ENCODE data around the gene MKX. TPM values are rescaled to one million over a fixed set of nuclear protein-coding genes. Genes with fewer than 3 reads are reported as not detected.

Gene MKX
- polyA plus RNA-seq, 3 donors, result not detected

DNA sequence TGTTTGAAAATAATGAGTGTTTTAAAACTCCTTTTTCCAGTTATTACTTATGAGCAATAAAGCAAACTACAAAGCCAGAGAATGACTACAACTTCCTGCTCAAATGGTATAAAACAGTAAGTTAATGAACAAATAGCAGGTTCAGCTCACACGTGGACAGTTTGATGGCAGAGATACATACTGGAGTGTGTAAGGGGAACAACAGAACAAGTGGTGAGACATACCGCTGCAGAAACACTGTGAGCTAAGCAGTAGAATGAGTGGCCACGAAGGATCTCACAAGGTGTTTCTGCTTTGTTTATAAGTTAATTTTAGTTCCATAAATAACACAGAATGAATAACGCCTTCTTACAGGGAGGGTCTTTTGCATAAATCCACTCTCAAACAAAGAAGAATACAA, 3.0 kb upstream of the MKX start:
- Histone ChIP-seq H3K4me3 (replicated peaks in 1 of 3; ENCODE audit: low read depth in 2 of 3, low read length in 3 of 3) (no peak overlapping the region), H3K27me3 (ENCODE audit: control insufficient read depth in 2 of 2, insufficient read depth in 2 of 2, low read length in 2 of 2) (peaks cover 65 to 82% of the 10 kb centered on the region in 2 donors), H3K36me3 (replicated peaks in 1 of 2; ENCODE audit: control insufficient read depth in 1 of 2, insufficient read depth in 2 of 2, low read length in 2 of 2) (no peaks in the 10 kb centered on the region), H2AFZ (ENCODE audit: insufficient read depth, low read depth, low read length, poor library complexity, severe bottlenecking) (no peak overlapping the region), H4K20me1 (ENCODE audit: insufficient read depth, low read length) (no peaks in the 10 kb centered on the region), H3K79me2 (ENCODE audit: insufficient read depth, low read length) (no peaks in the 10 kb centered on the region), H3K4me2 (replicated peaks; ENCODE audit: extremely low read depth, low read length, poor library complexity, severe bottlenecking) (no peak overlapping the region), H3K9me3 (replicated peaks in 1 of 2; ENCODE audit: control insufficient read depth in 1 of 2, insufficient read depth in 1 of 2, low read length in 2 of 2) (peaks cover 0 to 27% of the 10 kb centered on the region in 2 donors), H3K4me1 (ENCODE audit: control insufficient read depth in 1 of 2, insufficient read depth in 2 of 2, low read length in 2 of 2) (peaks cover 31 to 32% of the 10 kb centered on the region in 2 donors), H3K27ac (ENCODE audit: low read depth in 1 of 2, low read length in 2 of 2) (no peak overlapping the region), H3K9ac (ENCODE audit: insufficient read depth, low read length, poor library complexity, severe bottlenecking) (no peak overlapping the region)
- Mint-ChIP-seq H3K4me3 (peak overlapping the region in 1 of 2 donors; percentile 26), H3K4me1 (peaks cover 32% of the 10 kb centered on the region), H3K27me3 (ENCODE audit: low read depth in 3 of 3) (peaks cover 63 to 86% (median 69%) of the 10 kb centered on the region in 3 donors), H3K9me3 (peaks cover 2 to 20% (median 10%) of the 10 kb centered on the region in 7 donors), H3K36me3 (peaks cover 0 to 8% of the 10 kb centered on the region in 2 donors), H3K27ac (no peak overlapping the region)
- TF ChIP-seq, protein P1, sequence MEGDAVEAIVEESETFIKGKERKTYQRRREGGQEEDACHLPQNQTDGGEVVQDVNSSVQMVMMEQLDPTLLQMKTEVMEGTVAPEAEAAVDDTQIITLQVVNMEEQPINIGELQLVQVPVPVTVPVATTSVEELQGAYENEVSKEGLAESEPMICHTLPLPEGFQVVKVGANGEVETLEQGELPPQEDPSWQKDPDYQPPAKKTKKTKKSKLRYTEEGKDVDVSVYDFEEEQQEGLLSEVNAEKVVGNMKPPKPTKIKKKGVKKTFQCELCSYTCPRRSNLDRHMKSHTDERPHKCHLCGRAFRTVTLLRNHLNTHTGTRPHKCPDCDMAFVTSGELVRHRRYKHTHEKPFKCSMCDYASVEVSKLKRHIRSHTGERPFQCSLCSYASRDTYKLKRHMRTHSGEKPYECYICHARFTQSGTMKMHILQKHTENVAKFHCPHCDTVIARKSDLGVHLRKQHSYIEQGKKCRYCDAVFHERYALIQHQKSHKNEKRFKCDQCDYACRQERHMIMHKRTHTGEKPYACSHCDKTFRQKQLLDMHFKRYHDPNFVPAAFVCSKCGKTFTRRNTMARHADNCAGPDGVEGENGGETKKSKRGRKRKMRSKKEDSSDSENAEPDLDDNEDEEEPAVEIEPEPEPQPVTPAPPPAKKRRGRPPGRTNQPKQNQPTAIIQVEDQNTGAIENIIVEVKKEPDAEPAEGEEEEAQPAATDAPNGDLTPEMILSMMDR (IDR thresholded peaks at IDR 0.05), result no peak
- DNase-seq, result no peak
- intact Hi-C loops (cut with micrococcal nuclease), result loop anchor here (10.0 kb wide), 2 partner anchors 636 to 646 kb away; no protein-coding TSS in a partner anchor
- 0% methylated on average over 1 of the region's 4 CpGs for WGBS (ENCODE audit: insufficient coverage)

DNA sequence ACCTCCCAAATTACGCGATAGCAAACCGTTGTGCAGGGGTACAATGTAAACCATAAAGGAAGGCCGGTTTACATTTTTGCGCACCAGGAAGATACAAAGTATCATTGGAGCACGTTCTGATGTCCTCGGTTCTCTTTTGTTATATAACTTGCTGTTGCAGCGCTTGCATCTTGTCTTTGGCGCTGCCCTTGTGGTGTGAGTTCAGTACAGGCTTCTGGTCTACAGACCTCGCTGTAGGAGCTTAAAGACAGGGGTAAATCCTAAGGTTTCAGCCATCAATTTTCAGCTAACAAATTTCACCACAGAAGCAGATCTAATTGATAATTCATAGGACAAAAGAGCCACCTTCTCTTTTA, 1.5 kb upstream of the MKX start:
- DNase-seq, result no peak
- no peaks in the 10 kb centered on the region for H3K79me2 ChIP-seq (ENCODE audit: insufficient read depth, low read length)
- WGBS (ENCODE audit: insufficient coverage), result 8% methylated on average over 5 of the region's 10 CpGs
- H3K9me3 Mint-ChIP-seq, result peaks cover 0 to 26% (median 14%) of the 10 kb centered on the region in 7 donors
- H3K4me2 ChIP-seq (replicated peaks; ENCODE audit: extremely low read depth, low read length, poor library complexity, severe bottlenecking), result no peak overlapping the region
- H3K4me3 Mint-ChIP-seq, result peak overlapping the region in 1 of 2 donors; percentile 84
- H2AFZ ChIP-seq (ENCODE audit: insufficient read depth, low read depth, low read length, poor library complexity, severe bottlenecking), result no peak overlapping the region
- peaks cover 66 to 90% (median 76%) of the 10 kb centered on the region in 3 donors for H3K27me3 Mint-ChIP-seq (ENCODE audit: low read depth in 3 of 3)
- H3K36me3 ChIP-seq (replicated peaks in 1 of 2; ENCODE audit: control insufficient read depth in 1 of 2, insufficient read depth in 2 of 2, low read length in 2 of 2), result no peaks in the 10 kb centered on the region
- peaks cover 0 to 37% of the 10 kb centered on the region in 2 donors for H3K9me3 ChIP-seq (replicated peaks in 1 of 2; ENCODE audit: control insufficient read depth in 1 of 2, insufficient read depth in 1 of 2, low read length in 2 of 2)
- H4K20me1 ChIP-seq (ENCODE audit: insufficient read depth, low read length), result no peaks in the 10 kb centered on the region
- H3K4me1 Mint-ChIP-seq, result peaks cover 37% of the 10 kb centered on the region
- intact Hi-C loops (cut with micrococcal nuclease), result loop anchor here (10.0 kb wide), 2 partner anchors 638 to 648 kb away; no protein-coding TSS in a partner anchor
- TF ChIP-seq, protein P1 (IDR thresholded peaks at IDR 0.05), result no peak
- H3K36me3 Mint-ChIP-seq, result peaks cover 0 to 9% of the 10 kb centered on the region in 2 donors
- H3K4me1 ChIP-seq (ENCODE audit: control insufficient read depth in 1 of 2, insufficient read depth in 2 of 2, low read length in 2 of 2), result peaks cover 42 to 47% of the 10 kb centered on the region in 2 donors
- no peak overlapping the region for H3K27ac ChIP-seq (ENCODE audit: low read depth in 1 of 2, low read length in 2 of 2)
- H3K4me3 ChIP-seq (replicated peaks in 1 of 3; ENCODE audit: low read depth in 2 of 3, low read length in 3 of 3), result no peak overlapping the region
- no peak overlapping the region for H3K27ac Mint-ChIP-seq
- peaks cover 76 to 90% of the 10 kb centered on the region in 2 donors for H3K27me3 ChIP-seq (ENCODE audit: control insufficient read depth in 2 of 2, insufficient read depth in 2 of 2, low read length in 2 of 2)
- no peak overlapping the region for H3K9ac ChIP-seq (ENCODE audit: insufficient read depth, low read length, poor library complexity, severe bottlenecking)
